Measurements from ENCODE around the gene ZNF57. TPM values are rescaled to one million over a fixed set of nuclear protein-coding genes. Genes with fewer than 3 reads are reported as not detected.
A peak's percentile ranks its signal among the peaks of the same experiment; 100 is the strongest.

ZNF57 gene
- total and polyA plus RNA-seq, 2 of the 13 experiments (the other 11 are each of a cell fraction or from before 2014, with no cell fraction given) = 6.6 to 17.5 TPM

DNA sequence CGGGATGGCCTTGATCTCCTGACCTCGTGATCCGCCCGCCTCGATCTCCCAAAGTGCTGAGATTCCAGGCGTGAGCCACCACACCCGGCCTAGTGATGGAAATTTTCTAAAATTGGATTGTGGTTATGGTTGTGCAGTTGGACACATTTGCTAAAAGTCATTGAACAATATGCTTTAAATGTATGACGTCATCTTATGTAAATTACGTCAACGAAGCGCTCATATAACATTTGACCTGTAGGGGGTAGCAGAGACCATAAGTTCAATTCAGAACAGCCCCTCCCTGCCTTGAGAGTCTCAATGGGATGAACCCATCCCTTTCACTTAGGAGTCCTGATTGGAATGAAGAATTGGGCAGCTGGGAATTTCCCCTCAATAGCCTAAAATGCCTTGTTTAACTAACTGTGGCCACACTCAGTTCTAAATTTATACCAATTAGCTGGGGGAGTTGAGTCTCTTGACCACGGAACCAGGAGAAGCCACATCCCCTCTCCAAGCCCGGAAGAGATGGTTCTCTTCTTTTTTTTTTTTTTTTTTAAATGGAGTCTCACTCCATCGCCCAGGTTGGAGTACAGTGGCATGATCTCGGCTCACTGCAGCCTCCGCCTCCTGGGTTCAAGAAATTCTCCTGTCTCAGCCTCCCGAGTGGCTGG is 61.4 kb downstream of the ZNF57 start (continued):
- TF ChIP-seq, protein P1, sequence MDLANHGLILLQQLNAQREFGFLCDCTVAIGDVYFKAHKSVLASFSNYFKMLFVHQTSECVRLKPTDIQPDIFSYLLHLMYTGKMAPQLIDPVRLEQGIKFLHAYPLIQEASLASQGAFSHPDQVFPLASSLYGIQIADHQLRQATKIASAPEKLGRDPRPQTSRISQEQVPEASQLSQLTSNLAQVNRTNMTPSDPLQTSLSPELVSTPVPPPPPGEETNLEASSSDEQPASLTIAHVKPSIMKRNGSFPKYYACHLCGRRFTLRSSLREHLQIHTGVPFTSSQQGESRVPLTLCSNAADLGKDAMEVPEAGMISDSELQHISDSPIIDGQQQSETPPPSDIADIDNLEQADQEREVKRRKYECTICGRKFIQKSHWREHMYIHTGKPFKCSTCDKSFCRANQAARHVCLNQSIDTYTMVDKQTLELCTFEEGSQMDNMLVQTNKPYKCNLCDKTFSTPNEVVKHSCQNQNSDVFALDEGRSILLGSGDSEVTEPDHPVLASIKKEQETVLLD (CRISPR knock-in tag; IDR thresholded peaks at IDR 0.05; ENCODE audit: low read depth) = no peak
- TF ChIP-seq, protein P2, sequence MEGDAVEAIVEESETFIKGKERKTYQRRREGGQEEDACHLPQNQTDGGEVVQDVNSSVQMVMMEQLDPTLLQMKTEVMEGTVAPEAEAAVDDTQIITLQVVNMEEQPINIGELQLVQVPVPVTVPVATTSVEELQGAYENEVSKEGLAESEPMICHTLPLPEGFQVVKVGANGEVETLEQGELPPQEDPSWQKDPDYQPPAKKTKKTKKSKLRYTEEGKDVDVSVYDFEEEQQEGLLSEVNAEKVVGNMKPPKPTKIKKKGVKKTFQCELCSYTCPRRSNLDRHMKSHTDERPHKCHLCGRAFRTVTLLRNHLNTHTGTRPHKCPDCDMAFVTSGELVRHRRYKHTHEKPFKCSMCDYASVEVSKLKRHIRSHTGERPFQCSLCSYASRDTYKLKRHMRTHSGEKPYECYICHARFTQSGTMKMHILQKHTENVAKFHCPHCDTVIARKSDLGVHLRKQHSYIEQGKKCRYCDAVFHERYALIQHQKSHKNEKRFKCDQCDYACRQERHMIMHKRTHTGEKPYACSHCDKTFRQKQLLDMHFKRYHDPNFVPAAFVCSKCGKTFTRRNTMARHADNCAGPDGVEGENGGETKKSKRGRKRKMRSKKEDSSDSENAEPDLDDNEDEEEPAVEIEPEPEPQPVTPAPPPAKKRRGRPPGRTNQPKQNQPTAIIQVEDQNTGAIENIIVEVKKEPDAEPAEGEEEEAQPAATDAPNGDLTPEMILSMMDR (CRISPR knock-in tag; IDR thresholded peaks at IDR 0.05) = peak; percentile 91
- TF ChIP-seq RNF2 (conservative IDR thresholded peaks at IDR 0.05; ENCODE audit: low read depth) = no peak
- TF ChIP-seq MIER3 (CRISPR knock-in tag; IDR thresholded peaks at IDR 0.05; ENCODE audit: borderline replicate concordance) = no peak
- peak; percentile 89 for TF ChIP-seq HOXA3 (CRISPR knock-in tag; IDR thresholded peaks at IDR 0.05)
- TF ChIP-seq, protein P3, sequence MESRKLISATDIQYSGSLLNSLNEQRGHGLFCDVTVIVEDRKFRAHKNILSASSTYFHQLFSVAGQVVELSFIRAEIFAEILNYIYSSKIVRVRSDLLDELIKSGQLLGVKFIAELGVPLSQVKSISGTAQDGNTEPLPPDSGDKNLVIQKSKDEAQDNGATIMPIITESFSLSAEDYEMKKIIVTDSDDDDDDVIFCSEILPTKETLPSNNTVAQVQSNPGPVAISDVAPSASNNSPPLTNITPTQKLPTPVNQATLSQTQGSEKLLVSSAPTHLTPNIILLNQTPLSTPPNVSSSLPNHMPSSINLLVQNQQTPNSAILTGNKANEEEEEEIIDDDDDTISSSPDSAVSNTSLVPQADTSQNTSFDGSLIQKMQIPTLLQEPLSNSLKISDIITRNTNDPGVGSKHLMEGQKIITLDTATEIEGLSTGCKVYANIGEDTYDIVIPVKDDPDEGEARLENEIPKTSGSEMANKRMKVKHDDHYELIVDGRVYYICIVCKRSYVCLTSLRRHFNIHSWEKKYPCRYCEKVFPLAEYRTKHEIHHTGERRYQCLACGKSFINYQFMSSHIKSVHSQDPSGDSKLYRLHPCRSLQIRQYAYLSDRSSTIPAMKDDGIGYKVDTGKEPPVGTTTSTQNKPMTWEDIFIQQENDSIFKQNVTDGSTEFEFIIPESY (CRISPR knock-in tag; IDR thresholded peaks at IDR 0.05) = peak; percentile 11; the same call in 1 of the 2 replicates
- 0 out of 2 replicates have a peak, but pooled peaks have one; percentile 27 for TF ChIP-seq ZNF501 (CRISPR knock-in tag; IDR thresholded peaks at IDR 0.05)
- TF ChIP-seq LCORL (IDR thresholded peaks at IDR 0.05) = no peak
- TF ChIP-seq LCORL (CRISPR knock-in tag; IDR thresholded peaks at IDR 0.05) = no peak
- no peak for TF ChIP-seq ZFP36L2 (CRISPR knock-in tag; IDR thresholded peaks at IDR 0.05)
- no peak for TF ChIP-seq NONO (IDR thresholded peaks at IDR 0.05)
- no peak for TF ChIP-seq NONO (CRISPR knock-in tag; conservative IDR thresholded peaks at IDR 0.05)
- TF ChIP-seq, protein P4, sequence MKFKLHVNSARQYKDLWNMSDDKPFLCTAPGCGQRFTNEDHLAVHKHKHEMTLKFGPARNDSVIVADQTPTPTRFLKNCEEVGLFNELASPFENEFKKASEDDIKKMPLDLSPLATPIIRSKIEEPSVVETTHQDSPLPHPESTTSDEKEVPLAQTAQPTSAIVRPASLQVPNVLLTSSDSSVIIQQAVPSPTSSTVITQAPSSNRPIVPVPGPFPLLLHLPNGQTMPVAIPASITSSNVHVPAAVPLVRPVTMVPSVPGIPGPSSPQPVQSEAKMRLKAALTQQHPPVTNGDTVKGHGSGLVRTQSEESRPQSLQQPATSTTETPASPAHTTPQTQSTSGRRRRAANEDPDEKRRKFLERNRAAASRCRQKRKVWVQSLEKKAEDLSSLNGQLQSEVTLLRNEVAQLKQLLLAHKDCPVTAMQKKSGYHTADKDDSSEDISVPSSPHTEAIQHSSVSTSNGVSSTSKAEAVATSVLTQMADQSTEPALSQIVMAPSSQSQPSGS (CRISPR knock-in tag; IDR thresholded peaks at IDR 0.05) = peak; percentile 99
- TF ChIP-seq PHF20 (CRISPR knock-in tag; IDR thresholded peaks at IDR 0.05) = no peak
- TF ChIP-seq, protein P5, sequence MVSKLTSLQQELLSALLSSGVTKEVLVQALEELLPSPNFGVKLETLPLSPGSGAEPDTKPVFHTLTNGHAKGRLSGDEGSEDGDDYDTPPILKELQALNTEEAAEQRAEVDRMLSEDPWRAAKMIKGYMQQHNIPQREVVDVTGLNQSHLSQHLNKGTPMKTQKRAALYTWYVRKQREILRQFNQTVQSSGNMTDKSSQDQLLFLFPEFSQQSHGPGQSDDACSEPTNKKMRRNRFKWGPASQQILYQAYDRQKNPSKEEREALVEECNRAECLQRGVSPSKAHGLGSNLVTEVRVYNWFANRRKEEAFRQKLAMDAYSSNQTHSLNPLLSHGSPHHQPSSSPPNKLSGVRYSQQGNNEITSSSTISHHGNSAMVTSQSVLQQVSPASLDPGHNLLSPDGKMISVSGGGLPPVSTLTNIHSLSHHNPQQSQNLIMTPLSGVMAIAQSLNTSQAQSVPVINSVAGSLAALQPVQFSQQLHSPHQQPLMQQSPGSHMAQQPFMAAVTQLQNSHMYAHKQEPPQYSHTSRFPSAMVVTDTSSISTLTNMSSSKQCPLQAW (CRISPR knock-in tag; IDR thresholded peaks at IDR 0.05) = 0 out of 2 replicates have a peak, but pooled peaks have one; percentile 21
- TF ChIP-seq SAP130 (CRISPR knock-in tag; IDR thresholded peaks at IDR 0.05; ENCODE audit: low read depth) = 0 out of 2 replicates have a peak, but pooled peaks have one; percentile 23
- no peak for TF ChIP-seq U2AF2 (IDR thresholded peaks at IDR 0.05; ENCODE audit: low read depth, low read length)
- peak; percentile 38; the same call in 1 of the 2 replicates for TF ChIP-seq GATAD2A (CRISPR knock-in tag; IDR thresholded peaks at IDR 0.05)
- TF ChIP-seq SKI (IDR thresholded peaks at IDR 0.05; ENCODE audit: partially characterized antibody) = no peak
- no peak for TF ChIP-seq ARNT (IDR thresholded peaks at IDR 0.05)
- no peak for TF ChIP-seq ZNF776 (CRISPR knock-in tag; IDR thresholded peaks at IDR 0.05)
- no peak for TF ChIP-seq ZNF367 (CRISPR knock-in tag; IDR thresholded peaks at IDR 0.05; ENCODE audit: borderline replicate concordance)
- TF ChIP-seq ZSCAN29 (CRISPR knock-in tag; conservative IDR thresholded peaks at IDR 0.05) = no peak
- TF ChIP-seq SALL2 (CRISPR knock-in tag; IDR thresholded peaks at IDR 0.05) = no peak
- no peak for TF ChIP-seq ARNT2 (CRISPR knock-in tag; IDR thresholded peaks at IDR 0.05; ENCODE audit: low read depth)
